DOHH2 (cell line): ENCODE data around the gene MAP2K2.

ENCODE experiments used
- H3F3A ChIP-seq: fragments of 200-600 bp; sonication (generic), shearing (Covaris generic); 2 replicates; pipeline ENCODE4 v1.6.0; 2016; ENCODE audit warnings: antibody characterized with exemption, mild to moderate bottlenecking; ENCODE audit not compliant: control insufficient read depth, insufficient read depth
- H3K27ac ChIP-seq: fragments of 200-600 bp; sonication (generic); 2 replicates; pipeline ENCODE4 v1.5.1; 2014; ENCODE audit warnings: low read depth, mild to moderate bottlenecking, low read length, moderate library complexity
- H3K27me3 ChIP-seq: fragments of 200-600 bp; sonication (generic); 2 replicates; pipeline ENCODE4 v1.6.1; 2014; ENCODE audit warnings: mild to moderate bottlenecking, low read length, mixed read lengths; ENCODE audit not compliant: control insufficient read depth
- H3K36me3 ChIP-seq: fragments of 200-600 bp; sonication (generic); 2 replicates; pipeline ENCODE4 v1.6.1; 2014; ENCODE audit warnings: mild to moderate bottlenecking, low read length, moderate library complexity, mixed read lengths; ENCODE audit not compliant: control insufficient read depth
- H3K4me1 ChIP-seq: fragments of 200-600 bp; sonication (generic); 2 replicates; pipeline ENCODE4 v1.6.1; 2014; ENCODE audit warnings: mild to moderate bottlenecking, low read length, mixed read lengths; ENCODE audit not compliant: control insufficient read depth
- H3K4me2 ChIP-seq: fragments of 200-600 bp; sonication (generic); 2 replicates; pipeline ENCODE4 v1.6.0; 2014; ENCODE audit warnings: mild to moderate bottlenecking, low read length, moderate library complexity
- H3K4me3 ChIP-seq: fragments of 200-600 bp; sonication (generic); 2 replicates; pipeline ENCODE4 v1.5.1; 2014; ENCODE audit warnings: mild to moderate bottlenecking, low read length, mixed read lengths
- H3K79me2 ChIP-seq: fragments of 200-600 bp; sonication (generic); 2 replicates; pipeline ENCODE4 v1.6.1; 2014; ENCODE audit warnings: mild to moderate bottlenecking, low read length, mixed read lengths; ENCODE audit not compliant: control insufficient read depth
- H3K9me2 ChIP-seq: fragments of 200-600 bp; sonication (generic); replicated peaks from 2 replicates; pipeline ENCODE4 v1.6.1; 2014; ENCODE audit warnings: mild to moderate bottlenecking, low read length, mixed read lengths; ENCODE audit not compliant: control insufficient read depth
- H3K9me3 ChIP-seq: fragments of 200-600 bp; sonication (generic); 2 replicates; pipeline ENCODE4 v1.6.1; 2014; ENCODE audit warnings: antibody characterized with exemption, low read length, mixed read lengths; ENCODE audit not compliant: control insufficient read depth, insufficient read depth
- H4K20me1 ChIP-seq: fragments of 200-600 bp; sonication (generic); 2 replicates; pipeline ENCODE4 v1.6.0; 2014; ENCODE audit warnings: low read depth, mild to moderate bottlenecking, antibody characterized with exemption, low read length, moderate library complexity; ENCODE audit not compliant: control insufficient read depth, insufficient read depth
- EZH2phosphoT487 ChIP-seq: fragments of 200-600 bp; sonication (generic); IDR thresholded peaks from 2 replicates; pipeline ENCODE4 v1.6.1; 2017; ENCODE audit warnings: borderline replicate concordance, mild to moderate bottlenecking, antibody characterized with exemption, low read length, moderate library complexity, mixed read lengths
- TF ChIP-seq, protein P1 (sequence below): fragments of 200-600 bp; sonication (generic); IDR thresholded peaks from one replicate; pipeline ENCODE4 v1.5.1; 2014; ENCODE audit warnings: antibody characterized with exemption, mild to moderate bottlenecking, low read depth, low read length; ENCODE audit not compliant: poor library complexity, severe bottlenecking

The MAP2K2 gene

DNA sequence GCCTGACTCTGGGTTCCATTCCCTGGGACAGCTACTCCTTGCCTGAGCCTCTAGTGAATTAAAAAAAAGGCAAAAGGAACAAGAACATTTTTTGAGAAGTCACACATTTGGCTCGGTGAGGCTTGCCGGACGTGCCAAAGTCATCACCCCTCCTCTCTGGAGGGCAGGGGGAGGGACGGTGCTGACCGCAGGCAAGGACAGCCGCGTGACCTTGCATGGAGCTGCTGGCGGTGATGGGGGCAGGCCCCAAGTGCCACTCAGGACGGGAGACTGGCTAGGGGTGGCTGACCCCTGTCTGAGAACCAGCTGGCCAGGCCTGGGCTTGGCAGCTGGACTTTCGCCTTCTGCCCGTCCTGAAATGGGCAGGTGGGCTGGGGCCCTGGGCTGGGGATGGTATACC, 26.4 kb downstream of the MAP2K2 start:
- Histone ChIP-seq H3K36me3 (peaks cover 40% of the 10 kb centered on the region), H3K27me3 (no peaks in the 10 kb centered on the region)

DNA sequence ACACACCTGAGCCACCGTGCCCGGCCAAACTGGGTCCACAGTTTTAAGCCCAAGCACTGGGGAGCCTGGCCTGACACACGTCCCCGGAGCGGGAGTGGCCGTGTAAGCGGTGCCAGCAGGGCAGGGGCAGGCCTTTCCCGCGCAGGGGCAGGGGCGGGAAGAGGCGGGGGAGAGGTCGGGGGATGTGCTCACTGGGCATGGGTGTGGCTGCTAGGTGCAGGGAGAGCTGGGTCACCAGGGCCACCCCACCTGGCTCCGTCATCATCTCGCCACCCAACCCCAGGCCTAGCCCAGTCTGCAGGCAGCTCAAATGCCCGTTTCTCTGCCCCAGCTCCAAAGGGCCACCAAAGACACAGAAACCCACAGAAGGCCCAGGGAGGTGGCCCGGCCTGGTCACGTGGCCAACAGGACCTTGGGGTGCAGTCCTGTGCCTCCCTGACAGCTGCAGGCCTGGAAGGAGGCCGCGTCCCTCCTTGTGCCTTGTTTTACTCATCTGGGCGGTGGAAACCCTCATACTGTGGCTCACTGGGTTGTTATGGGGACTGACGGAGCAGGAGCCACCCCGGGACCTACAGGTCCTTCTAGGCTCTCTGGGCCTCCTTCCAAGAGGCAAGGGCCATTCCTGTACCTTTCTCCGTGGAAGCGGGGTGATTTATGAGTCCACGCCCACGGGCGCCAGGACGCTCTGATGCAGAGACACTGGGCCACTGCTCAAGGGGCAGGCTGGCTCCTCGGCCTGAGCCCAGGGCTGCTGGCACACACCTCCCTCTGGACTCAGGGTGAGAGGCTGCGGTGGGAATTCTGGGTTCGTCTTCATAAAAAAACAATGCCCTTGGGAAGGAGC, 27.7 kb downstream of the MAP2K2 start:
- H3K4me3 ChIP-seq: no peak overlapping the region
- H3K27ac ChIP-seq: no peak overlapping the region
- H3K4me1 ChIP-seq: no peaks in the 10 kb centered on the region
- H3K4me2 ChIP-seq: no peak overlapping the region
- H4K20me1 ChIP-seq: no peaks in the 10 kb centered on the region
- TF ChIP-seq, protein P1, sequence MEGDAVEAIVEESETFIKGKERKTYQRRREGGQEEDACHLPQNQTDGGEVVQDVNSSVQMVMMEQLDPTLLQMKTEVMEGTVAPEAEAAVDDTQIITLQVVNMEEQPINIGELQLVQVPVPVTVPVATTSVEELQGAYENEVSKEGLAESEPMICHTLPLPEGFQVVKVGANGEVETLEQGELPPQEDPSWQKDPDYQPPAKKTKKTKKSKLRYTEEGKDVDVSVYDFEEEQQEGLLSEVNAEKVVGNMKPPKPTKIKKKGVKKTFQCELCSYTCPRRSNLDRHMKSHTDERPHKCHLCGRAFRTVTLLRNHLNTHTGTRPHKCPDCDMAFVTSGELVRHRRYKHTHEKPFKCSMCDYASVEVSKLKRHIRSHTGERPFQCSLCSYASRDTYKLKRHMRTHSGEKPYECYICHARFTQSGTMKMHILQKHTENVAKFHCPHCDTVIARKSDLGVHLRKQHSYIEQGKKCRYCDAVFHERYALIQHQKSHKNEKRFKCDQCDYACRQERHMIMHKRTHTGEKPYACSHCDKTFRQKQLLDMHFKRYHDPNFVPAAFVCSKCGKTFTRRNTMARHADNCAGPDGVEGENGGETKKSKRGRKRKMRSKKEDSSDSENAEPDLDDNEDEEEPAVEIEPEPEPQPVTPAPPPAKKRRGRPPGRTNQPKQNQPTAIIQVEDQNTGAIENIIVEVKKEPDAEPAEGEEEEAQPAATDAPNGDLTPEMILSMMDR: no peak
- no peak for TF ChIP-seq EZH2phosphoT487
- H3K79me2 ChIP-seq: no peaks in the 10 kb centered on the region
- H3K27me3 ChIP-seq: no peaks in the 10 kb centered on the region
- H3F3A ChIP-seq: no peaks in the 10 kb centered on the region
- peaks cover 33% of the 10 kb centered on the region for H3K36me3 ChIP-seq
- H3K9me3 ChIP-seq: no peaks in the 10 kb centered on the region
- H3K9me2 ChIP-seq: no peaks in the 10 kb centered on the region

More for the DNA sequence above, 26.4 kb downstream of the MAP2K2 start:
- no peaks in the 10 kb centered on the region for H4K20me1 ChIP-seq
- H3K27ac ChIP-seq: no peak overlapping the region
- no peaks in the 10 kb centered on the region for H3K9me2 ChIP-seq
- H3F3A ChIP-seq: no peaks in the 10 kb centered on the region
- H3K79me2 ChIP-seq: no peaks in the 10 kb centered on the region
- H3K4me1 ChIP-seq: no peaks in the 10 kb centered on the region
- TF ChIP-seq, protein P1: no peak
- TF ChIP-seq EZH2phosphoT487: no peak
- H3K4me2 ChIP-seq: no peak overlapping the region
- H3K4me3 ChIP-seq: no peak overlapping the region
- no peaks in the 10 kb centered on the region for H3K9me3 ChIP-seq

DNA sequence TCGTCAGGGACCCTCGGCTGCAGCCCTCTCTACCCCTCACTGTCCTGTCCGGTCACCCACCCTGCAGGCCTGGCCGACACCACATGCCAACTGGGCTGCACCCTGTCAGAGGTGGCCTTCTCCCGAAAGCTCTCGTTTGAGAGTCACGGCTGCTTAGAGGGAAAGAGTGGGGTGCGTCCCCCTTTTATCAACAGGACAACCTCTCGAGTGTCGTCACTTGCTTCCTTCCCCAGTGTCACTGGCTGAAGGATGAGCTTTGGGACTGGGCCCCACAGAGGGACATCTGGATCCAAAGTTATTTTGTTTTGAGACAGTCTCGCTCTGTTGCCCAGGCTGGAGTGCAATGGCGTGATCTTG, 28.5 kb downstream of the MAP2K2 start:
- no peaks in the 10 kb centered on the region for H3K9me2 ChIP-seq
- peaks cover 35% of the 10 kb centered on the region for H3K36me3 ChIP-seq
- no peak overlapping the region for H3K4me2 ChIP-seq
- H3F3A ChIP-seq: no peaks in the 10 kb centered on the region
- H3K27me3 ChIP-seq: no peaks in the 10 kb centered on the region
- H3K9me3 ChIP-seq: no peaks in the 10 kb centered on the region
- H3K4me3 ChIP-seq: no peak overlapping the region
- TF ChIP-seq, protein P1: no peak
- no peak for TF ChIP-seq EZH2phosphoT487
- no peaks in the 10 kb centered on the region for H4K20me1 ChIP-seq
- H3K27ac ChIP-seq: no peak overlapping the region
- no peaks in the 10 kb centered on the region for H3K4me1 ChIP-seq
- no peaks in the 10 kb centered on the region for H3K79me2 ChIP-seq
